ENCODE results near the gene CEP104. TPM values are rescaled to one million over a fixed set of nuclear protein-coding genes. Genes with fewer than 3 reads are reported as not detected.
A peak's percentile ranks its signal among the peaks of the same experiment; 100 is the strongest.

CEP104 gene
- 12.4 and 21.0 TPM in 2 replicates for polyA plus RNA-seq (2014; cell fraction: cytosol; rRNA removed)
- polyA plus RNA-seq (2014; cell fraction: nucleus; rRNA removed) = 11.6 and 44.0 TPM in 2 replicates

DNA sequence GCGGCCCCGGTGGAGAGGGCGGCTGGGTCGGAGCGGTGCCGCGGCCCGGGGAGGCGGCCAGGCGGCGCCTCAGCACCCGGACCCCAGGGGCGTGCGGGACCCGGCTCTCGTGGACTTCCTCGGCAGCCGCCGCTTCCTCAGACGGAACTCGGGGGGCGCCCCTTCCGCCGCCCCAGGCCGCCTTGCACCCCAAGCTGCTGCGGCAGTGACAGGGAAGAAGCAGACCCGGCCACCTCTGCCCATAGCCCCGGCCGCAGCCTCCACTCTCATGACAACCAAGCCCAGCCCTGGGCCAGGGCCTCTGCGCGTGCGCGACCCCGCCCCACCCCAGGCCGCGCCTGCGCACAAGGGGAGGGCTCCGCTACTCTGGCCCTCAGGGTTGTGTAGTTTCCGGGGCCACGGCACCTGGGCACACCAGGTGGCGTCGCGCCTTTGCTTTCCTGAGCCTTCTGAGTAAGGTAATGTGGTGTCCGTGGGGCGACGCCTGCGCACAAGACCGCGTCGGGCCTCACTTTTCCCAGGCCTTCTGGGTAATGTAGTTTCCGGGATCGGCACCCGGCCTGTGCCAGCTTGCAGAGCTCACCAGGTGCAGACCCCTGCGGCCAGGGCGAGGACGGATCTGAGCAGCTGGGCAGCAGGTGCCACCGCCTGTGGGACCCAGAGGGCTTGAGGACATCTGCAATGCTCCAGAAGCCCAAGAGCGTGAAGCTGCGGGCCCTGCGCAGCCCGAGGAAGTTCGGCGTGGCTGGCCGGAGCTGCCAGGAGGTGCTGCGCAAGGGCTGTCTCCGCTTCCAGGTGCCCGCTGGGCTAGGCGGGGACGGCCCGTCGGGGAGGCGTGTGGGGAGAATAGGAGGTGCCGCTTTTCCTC is at the start of gene CEP104, which contains the start of gene DFFB:
Gene CEP104 (minus strand): TSS at position 289 of the 868 bp plus-strand sequence. CDS start 4,804 bp downstream, outside the sequence.
Gene DFFB (plus strand): TSS at position 554 of the 868 bp plus-strand sequence. CDS start 128 bp downstream, at position 682.
- DNase-seq (ENCODE audit: low spot score) = peak; percentile 92

- DNase-seq (ENCODE audit: low spot score) = no peak
Observed at GRCh38 chr1:3906672-3907020, 49.6 kb upstream of the CEP104 start.

GRCh38 chr1:3905953-3906671 is 49.1 kb upstream of the CEP104 start:
- DNase-seq (ENCODE audit: low spot score) = no peak

DNA sequence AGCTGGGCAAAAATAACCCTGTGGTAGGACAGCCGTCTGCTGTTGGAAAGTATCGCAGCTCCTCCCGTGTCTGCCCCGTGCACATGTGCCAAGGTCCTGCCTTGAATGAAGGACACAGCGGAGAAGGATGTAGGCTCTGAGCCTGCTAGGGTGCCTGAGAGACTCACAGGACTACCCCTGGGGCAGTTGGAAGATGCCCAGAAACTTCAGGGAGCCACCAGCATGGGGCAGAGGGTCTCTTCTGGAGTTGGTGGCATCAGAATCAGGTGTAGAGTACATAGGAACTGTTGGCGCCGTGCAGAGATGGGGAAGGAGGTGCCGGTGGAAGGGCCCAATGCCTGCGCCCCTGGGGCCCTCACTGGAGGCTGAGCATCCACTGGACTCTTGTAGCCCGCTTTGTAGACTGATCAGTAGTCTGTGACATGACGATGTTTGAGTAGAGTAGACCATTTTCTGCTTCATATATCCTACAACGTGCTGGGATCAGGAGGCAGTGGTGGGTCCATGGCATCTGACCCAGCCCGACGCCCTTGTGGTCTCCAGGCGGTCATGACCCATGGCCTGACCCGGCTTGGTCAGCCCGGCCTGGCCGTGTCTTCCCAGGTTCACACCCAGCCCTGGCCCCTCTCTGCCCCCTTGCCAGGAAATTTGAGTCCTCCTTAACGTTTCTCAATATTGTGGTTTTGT is 48.4 kb upstream of the CEP104 start:
- no peak for DNase-seq (ENCODE audit: low spot score)

GRCh38 chr1:3904843-3905185 is 47.8 kb upstream of the CEP104 start:
- DNase-seq (ENCODE audit: low spot score) = no peak

DNA sequence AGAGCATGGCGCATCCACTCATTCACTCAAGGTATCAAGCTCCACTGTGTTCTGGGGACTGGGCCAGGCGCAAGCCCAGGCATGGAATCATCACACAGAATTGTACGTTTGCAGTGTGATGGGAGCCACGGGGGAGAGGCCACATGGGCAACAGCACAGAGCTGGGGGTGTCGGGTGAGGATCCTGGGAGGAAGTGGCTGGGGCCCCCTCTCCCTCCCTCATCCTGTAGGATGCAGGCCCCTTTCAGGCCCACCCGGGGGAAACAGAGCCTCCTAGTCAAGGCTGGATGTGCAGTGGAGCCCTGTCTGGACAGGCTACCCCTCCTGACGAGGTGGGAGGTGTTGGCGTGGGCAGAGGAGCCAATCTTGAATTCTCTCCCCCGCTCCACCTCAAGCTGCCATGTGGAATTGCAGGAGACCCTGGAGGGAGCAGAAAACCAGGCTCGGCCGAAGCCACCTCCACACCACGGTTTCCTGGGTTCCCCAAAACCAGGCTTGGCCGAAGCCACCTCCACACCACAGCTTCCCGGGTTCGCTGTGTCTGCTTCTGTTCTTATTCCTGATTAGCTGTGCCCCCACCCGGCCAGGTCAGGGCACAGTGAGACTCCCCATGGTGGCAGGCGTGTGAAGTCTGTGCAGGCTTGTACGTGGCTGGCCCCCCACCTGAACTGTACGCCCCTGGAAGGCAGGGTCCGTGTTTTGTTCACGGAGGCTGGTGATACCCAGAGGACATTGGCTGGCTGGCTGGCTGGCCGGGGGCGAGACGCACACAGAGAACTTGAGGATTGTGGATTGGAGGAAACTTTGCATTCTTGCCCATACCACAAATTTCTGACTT is 47.2 kb upstream of the CEP104 start:
- no peak for DNase-seq (ENCODE audit: low spot score)

DNA sequence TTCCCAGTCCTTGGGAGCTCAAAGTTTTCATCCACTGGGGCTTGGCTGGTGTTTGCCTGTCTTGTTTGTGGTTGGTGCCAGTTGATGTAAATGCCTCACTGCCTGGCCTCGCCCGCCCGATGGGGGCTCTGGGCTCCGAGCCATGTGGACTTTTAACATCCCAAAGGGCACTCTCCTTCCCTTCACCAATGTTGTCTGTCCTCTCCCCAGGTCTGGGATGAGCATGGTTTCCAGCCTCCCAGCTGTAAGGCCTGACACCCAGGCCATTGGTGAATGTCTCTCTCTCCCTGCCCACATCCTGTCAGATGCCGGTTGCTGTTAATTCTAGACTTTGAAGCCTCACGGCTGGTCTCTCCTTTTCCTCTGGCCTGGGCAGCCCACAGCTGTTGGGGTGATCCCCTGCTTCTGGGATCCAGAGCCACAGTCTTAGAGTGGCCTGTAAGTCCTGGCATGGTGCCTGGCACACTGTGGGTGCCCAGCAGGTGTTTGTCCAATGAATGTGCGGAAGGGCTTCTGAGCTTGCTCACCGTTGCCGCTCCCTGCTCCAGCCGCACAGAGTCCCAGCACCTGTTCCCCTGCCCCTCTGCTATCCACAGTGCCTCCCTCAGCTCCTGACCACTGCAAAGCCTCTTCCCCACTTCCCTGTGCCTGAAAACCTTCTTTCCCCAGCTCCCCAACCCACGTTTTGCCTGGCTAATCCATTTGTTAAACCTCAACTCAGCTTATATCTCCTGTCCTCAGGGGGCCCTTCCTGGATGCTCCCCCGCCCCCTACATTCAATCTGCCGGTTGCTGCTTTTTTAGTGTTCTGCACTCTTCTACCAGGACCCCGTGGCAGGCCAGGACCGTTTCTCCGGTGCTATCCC is 46.4 kb upstream of the CEP104 start:
- DNase-seq (ENCODE audit: low spot score) = no peak

GRCh38 chr1:3902571-3903091 is 45.6 kb upstream of the CEP104 start:
- DNase-seq (ENCODE audit: low spot score) = no peak

DNA sequence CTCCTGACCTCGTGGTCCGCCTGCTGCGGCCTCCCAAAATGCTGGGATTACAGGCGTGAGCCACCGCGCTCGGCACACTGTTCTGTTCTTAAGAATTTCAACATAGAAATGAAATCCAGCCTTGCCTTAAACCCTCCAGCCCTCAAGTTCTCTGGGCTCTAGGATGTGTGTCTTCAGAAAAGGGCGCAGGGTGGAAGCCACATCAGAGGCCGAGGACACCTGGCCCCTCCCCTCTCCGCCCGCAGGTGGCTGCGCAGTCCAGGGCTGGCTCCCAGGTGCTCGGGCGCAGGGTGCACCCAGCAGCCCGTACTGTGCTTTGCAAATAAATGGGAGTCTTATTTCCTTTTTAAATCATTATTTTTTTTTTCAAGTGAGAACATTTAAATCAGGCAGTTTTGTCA is 45.1 kb upstream of the CEP104 start:
- DNase-seq (ENCODE audit: low spot score) = no peak

DNA sequence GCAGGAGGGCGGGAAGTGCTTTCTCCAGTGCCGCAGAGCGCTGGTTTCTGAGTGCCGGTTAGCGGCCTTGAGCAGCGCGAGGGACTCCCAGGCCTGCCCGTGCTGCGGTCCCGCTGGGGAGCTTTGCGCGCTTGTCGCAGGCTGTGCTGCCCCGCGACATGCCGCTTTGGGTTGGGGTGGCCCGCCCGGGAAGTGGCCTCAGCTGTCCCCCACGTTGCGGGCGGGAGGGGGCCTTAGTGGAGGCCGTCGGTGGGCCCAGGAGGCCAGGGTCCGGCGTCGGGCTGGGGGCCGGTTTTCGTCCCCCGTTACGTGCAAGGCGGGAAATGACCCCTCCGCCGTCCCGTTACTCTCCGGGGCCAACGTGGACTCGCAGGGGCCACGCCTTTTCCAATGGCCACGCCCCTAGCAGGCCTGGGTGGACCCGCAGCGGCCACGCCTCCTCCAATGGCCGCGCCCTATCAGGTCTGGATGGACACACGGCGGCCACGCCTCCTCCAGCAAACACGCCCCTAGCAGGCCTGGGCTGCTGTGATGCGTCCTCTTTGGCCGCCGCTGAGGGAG is 44.0 kb upstream of the CEP104 start:
- DNase-seq (ENCODE audit: low spot score) = peak; percentile 92

GRCh38 chr1:3900150-3900968 is 43.3 kb upstream of the CEP104 start, which contains the start of gene C1orf174:
Gene C1orf174, minus strand, starts transcription at chr1:3900272. Its CDS starts 86 bp downstream, at chr1:3900186.
- DNase-seq (ENCODE audit: low spot score) = peak; percentile 97

DNA sequence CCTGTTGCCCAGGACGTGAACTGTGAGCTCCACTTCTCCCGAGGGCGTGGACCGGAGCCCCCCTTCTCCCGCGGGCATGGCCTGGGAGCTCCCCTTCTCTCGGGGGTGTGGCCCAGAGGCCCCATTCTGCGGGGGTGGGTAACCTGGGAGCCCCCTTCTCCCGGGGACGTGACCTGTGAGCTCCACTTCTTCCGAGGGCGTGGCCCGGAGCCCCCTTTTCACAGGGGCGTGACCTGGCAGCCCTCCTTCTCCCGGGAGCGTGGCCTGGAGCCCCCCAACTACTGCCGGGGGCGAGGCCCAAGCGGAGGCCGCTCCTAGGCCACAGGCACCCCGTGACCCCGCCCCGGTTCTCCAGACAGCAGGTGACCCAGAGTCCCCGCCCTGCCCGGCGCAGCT is 42.7 kb upstream of the CEP104 start:
- DNase-seq (ENCODE audit: low spot score) = peak; percentile 24

DNA sequence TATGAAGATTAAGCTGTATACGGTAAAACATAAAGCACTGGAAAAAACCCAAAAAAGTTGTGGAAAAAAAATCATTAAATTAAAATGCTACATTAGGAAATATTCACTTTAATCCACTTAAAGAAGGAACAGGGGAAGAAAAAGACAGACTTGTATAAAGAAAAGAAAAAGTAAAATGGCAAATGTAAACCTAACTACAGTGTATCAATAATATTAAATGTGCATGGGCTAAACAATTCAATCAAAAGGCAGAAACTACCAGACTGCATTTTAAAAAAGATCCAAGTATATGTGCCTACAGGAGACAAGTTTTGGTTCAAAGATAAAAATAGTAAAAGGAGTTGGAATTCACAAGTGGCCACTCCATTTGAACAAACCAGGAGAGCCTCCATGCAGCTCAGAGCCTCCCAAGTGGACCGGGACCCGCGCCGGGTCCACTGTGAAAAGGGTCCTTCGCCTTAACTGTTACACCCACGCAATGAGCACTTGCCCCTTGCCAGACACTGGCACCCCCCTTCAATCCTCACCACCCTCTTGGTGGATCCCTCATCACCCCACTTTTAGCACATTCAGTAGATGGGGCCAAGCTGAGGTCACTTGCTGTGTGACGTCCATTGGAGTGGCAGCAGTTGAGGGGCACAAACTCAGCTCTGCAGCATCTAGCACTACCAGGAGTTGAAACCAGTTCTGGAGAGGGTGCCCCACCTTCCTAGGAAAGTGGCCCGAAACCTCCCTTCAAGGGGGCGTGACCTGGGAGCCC is 42.2 kb upstream of the CEP104 start:
- no peak for DNase-seq (ENCODE audit: low spot score)

- no peak for DNase-seq (ENCODE audit: low spot score)
Observed at GRCh38 chr1:3898475-3898735, 41.4 kb upstream of the CEP104 start.

- no peak for DNase-seq (ENCODE audit: low spot score)
Observed at GRCh38 chr1:3896396-3897000, 39.5 kb upstream of the CEP104 start.

DNA sequence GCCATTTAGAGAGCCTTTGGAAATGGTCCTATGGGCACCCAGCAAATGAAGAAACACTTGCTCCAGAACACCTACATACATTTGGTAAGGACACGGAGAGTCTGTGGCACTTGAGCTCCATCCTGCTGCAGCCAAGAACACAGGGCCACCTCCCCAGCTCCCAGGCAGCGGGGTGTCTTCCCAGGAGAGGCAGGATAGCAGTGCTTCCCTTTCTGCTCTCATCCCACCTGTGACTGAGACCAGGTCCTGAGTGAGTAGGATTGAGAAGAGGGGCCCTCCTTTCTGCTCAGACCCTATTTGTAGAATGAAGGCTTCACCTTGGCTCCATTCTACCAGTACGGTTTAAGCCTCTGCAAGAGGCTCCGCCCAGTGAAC is 38.9 kb upstream of the CEP104 start:
- DNase-seq (ENCODE audit: low spot score) = no peak

GRCh38 chr1:3895279-3895950 is 38.4 kb upstream of the CEP104 start:
- DNase-seq (ENCODE audit: low spot score) = no peak
